Epithelial cell of proximal tubule (primary cell): ENCODE results near the gene RAP1A. TPM values are rescaled to one million over a fixed set of nuclear protein-coding genes. Genes with fewer than 3 reads are reported as not detected.

ENCODE experiments used
- DNase-seq: peaks from one replicate; pipeline ENCODE4 v3.0.0-alpha.2; 2011; ENCODE audit warnings: low read depth
- H3K4me3 ChIP-seq: 2 replicates; pipeline ENCODE4 v1.5.1; 2011; ENCODE audit warnings: low read depth, mild to moderate bottlenecking, low read length
- CTCF ChIP-seq: conservative IDR thresholded peaks from 2 replicates; pipeline ENCODE4 v1.5.1; 2012; ENCODE audit warnings: low read depth, mild to moderate bottlenecking, low read length
- total RNA-seq: library from RNA; depleted of rRNA; stranded (reverse); fragments of >200 nt; gene quantifications from 2 replicates; pipeline ENCODE4 v1.2.3, GENCODE V29; 2015

Gene RAP1A
- total RNA-seq, 1 donor from 2014 or later = 25.7 TPM

- H3K4me3 ChIP-seq = no peak overlapping the region
- DNase-seq = no peak
- no peak for TF ChIP-seq CTCF
Observed at GRCh38 chr1:111716333-111716732, 96.7 kb downstream of the RAP1A start.

- no peak for DNase-seq
- H3K4me3 ChIP-seq = no peak overlapping the region
- TF ChIP-seq CTCF = no peak
Observed at GRCh38 chr1:111717450-111717849, 97.9 kb downstream of the RAP1A start.

GRCh38 chr1:111719135-111719534 lies 99.5 kb downstream of the RAP1A start:
- no peak for DNase-seq

GRCh38 chr1:111719674-111720132 lies 100.1 kb downstream of the RAP1A start:
- H3K4me3 ChIP-seq = no peak overlapping the region
- DNase-seq = no peak
- no peak for TF ChIP-seq CTCF

More at GRCh38 chr1:111719135-111719534, 99.5 kb downstream of the RAP1A start:
- no peak for TF ChIP-seq CTCF
- H3K4me3 ChIP-seq = no peak overlapping the region

GRCh38 chr1:111720274-111720976 lies 100.8 kb downstream of the RAP1A start:
- no peak overlapping the region for H3K4me3 ChIP-seq
- DNase-seq = no peak
- no peak for TF ChIP-seq CTCF

GRCh38 chr1:111720977-111721786 lies 101.6 kb downstream of the RAP1A start:
- H3K4me3 ChIP-seq = no peak overlapping the region
- DNase-seq = no peak
- TF ChIP-seq CTCF = no peak
